ENCODE results near the gene NDUFB8.

Gene NDUFB8

GRCh38 chr10:100528123-100528886 lies 1.4 kb downstream of the NDUFB8 start:
- no peak for TF ChIP-seq CTCF (IDR thresholded peaks at IDR 0.05)
- Histone ChIP-seq H3K27ac (no peak overlapping the region), H3K4me3 (peak overlapping the region; percentile 97)
- DNase-seq (ENCODE audit: low spot score), result no peak

- DNase-seq (ENCODE audit: low spot score), result no peak
- H3K4me3 ChIP-seq, result no peak overlapping the region
- no peak for TF ChIP-seq CTCF (IDR thresholded peaks at IDR 0.05)
- no peak overlapping the region for H3K27ac ChIP-seq
Observed at GRCh38 chr10:100524638-100525037, 5.0 kb downstream of the NDUFB8 start.

- no peak for DNase-seq (ENCODE audit: low spot score)
- no peak for TF ChIP-seq CTCF (IDR thresholded peaks at IDR 0.05)
Observed at GRCh38 chr10:100524206-100524605, 5.5 kb downstream of the NDUFB8 start.

GRCh38 chr10:100522945-100523344 lies 6.7 kb downstream of the NDUFB8 start:
- TF ChIP-seq CTCF (IDR thresholded peaks at IDR 0.05), result no peak
- no peak for DNase-seq (ENCODE audit: low spot score)
- Histone ChIP-seq H3K4me3 (no peak overlapping the region), H3K27ac (no peak overlapping the region)

More at GRCh38 chr10:100524206-100524605, 5.5 kb downstream of the NDUFB8 start:
- no peak overlapping the region for H3K27ac ChIP-seq
- no peak overlapping the region for H3K4me3 ChIP-seq

- Histone ChIP-seq H3K4me3 (no peak overlapping the region), H3K27ac (no peak overlapping the region)
- TF ChIP-seq CTCF (IDR thresholded peaks at IDR 0.05), result no peak
- no peak for DNase-seq (ENCODE audit: low spot score)
Observed at GRCh38 chr10:100522107-100522801, 7.4 kb downstream of the NDUFB8 start.

GRCh38 chr10:100520811-100521210 lies 8.9 kb downstream of the NDUFB8 start:
- no peak for TF ChIP-seq CTCF (IDR thresholded peaks at IDR 0.05)
- Histone ChIP-seq H3K27ac (no peak overlapping the region), H3K4me3 (no peak overlapping the region)
- no peak for DNase-seq (ENCODE audit: low spot score)

Data from coronary artery (tissue), 2 donors.